Measurements from ENCODE around the gene SUN2. TPM values are rescaled to one million over a fixed set of nuclear protein-coding genes. Genes with fewer than 3 reads are reported as not detected.
A peak's percentile ranks its signal among the peaks of the same experiment; 100 is the strongest.

The SUN2 gene
- total and polyA plus RNA-seq, 9 of the 15 experiments (the other 6 are each of a cell fraction or from before 2014, with no cell fraction given) = 0.11 to 42.6 (median 16.7) TPM

DNA sequence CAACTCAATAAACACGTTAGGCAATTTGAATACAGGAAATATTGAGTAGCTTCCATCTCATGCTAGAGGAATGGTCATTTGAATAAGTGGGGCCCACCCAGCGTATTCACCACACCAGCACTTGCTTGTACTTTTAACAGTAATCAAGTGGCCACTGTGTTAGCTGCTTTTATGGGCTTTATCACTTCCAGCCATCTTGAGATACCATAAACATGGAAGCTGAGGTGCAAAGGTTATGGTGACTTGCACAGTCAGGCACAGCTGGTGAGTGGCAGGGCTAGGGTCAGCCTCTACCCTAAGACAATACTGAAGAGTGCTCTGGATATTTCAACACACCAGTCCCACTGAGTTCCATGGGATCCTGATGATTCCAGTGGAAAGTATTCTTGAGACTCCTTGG is 61.7 kb downstream of the SUN2 start (continued):
- TF ChIP-seq NR2C1 (IDR thresholded peaks at IDR 0.05) (peak; percentile 57; the same call in 1 of the 2 replicates), NR2C1 (tag; IDR thresholded peaks at IDR 0.05) (peak; percentile 88), ZBTB17 (CRISPR knock-in tag; IDR thresholded peaks at IDR 0.05) (no peak), TEAD4 (IDR thresholded peaks at IDR 0.05; ENCODE audit: low read length) (peak; percentile 48), TEAD4 (CRISPR knock-in tag; IDR thresholded peaks at IDR 0.05; ENCODE audit: borderline replicate concordance) (no peak)

DNA sequence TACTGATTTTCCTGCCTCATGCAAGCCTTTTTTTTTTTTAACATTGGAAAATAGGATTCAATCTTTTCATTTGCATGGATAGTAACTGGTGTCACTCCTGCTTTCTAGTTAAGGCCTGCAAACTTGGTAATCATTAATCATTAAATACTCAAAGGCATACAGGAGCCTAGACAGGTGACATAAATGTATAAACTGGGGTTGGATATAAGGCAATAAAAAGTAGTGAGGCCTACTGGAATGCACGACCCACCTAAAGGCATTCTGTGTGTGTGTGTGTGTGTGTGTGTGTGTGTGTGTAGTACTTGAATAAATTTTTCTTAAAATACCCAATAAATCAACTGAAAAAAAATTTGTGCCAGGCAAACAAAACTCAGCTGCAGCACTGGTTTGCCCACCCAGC is 66.1 kb downstream of the SUN2 start:
- ATAC-seq (no peak), DNase-seq (ENCODE audit: extremely low read depth in 1 of 4, low spot score in 3 of 4) (no peak), FAIRE-seq (no peak)
- BruUV-seq (replicated peaks) = no TSS peak
- peaks cover 73% of the 10 kb centered on the region for H3K36me3 ChIP-seq (ENCODE audit: control insufficient read depth, insufficient read depth, low read length)
- no peaks in the 10 kb centered on the region for H3K9me3 ChIP-seq (replicated peaks; ENCODE audit: control insufficient read depth, insufficient read depth, low read depth, low read length)
- no CpG with 5 or more reads among the region's 1 CpG for WGBS (ENCODE audit: insufficient coverage, low coverage, missing lambda C conversion rate)
- CTCF ChIA-PET (ENCODE audit: low intra/inter-chr PET ratio) = no interaction called here
- no peaks in the 10 kb centered on the region for H3K27me3 ChIP-seq (ENCODE audit: control insufficient read depth in 2 of 2, insufficient read depth in 2 of 2, low read length in 2 of 2)
- no peak overlapping the region for H3K9ac ChIP-seq (ENCODE audit: insufficient read depth in 1 of 2, low read depth in 2 of 2, low read length in 2 of 2)
- H3K4me2 ChIP-seq (ENCODE audit: insufficient read depth, low read length) = no peak overlapping the region
- H3K79me2 ChIP-seq (ENCODE audit: control insufficient read depth, insufficient read depth, low read length) = peaks cover 25% of the 10 kb centered on the region
- in situ Hi-C loops (cut with MboI) (no loop called here), intact Hi-C loops (cut with micrococcal nuclease) (no loop called here)
- H3K27ac ChIP-seq (ENCODE audit: extremely low read depth, low read depth, low read length) = no peak overlapping the region
- no peak overlapping the region for H2AFZ ChIP-seq (ENCODE audit: low read depth, low read length)
- H4K20me1 ChIP-seq (replicated peaks; ENCODE audit: control insufficient read depth, insufficient read depth, low read length) = no peaks in the 10 kb centered on the region
- no peak overlapping the region for H3K4me3 ChIP-seq
- POLR2A ChIA-PET = no interaction called here
- H3K9me1 ChIP-seq (ENCODE audit: control insufficient read depth, insufficient read depth, low read length) = peaks cover 3% of the 10 kb centered on the region
- peaks cover 9 to 12% of the 10 kb centered on the region in 2 experiments; a peak in 4 of 5 replicates for H3K4me1 ChIP-seq (replicated peaks in 1 of 2; ENCODE audit: control insufficient read depth in 2 of 2, insufficient read depth in 2 of 2, low read length in 2 of 2)
- TF ChIP-seq ZNF282 (CRISPR knock-in tag; IDR thresholded peaks at IDR 0.05) = no peak
- no peak for TF ChIP-seq ZNF263 (CRISPR knock-in tag; IDR thresholded peaks at IDR 0.05; ENCODE audit: borderline replicate concordance)
- no peak for TF ChIP-seq KHSRP (IDR thresholded peaks at IDR 0.05)
- TF ChIP-seq VEZF1 (CRISPR knock-in tag; IDR thresholded peaks at IDR 0.05) = no peak
- TF ChIP-seq NKRF (IDR thresholded peaks at IDR 0.05; ENCODE audit: borderline replicate concordance) = no peak
- TF ChIP-seq CTCFL (IDR thresholded peaks at IDR 0.05; ENCODE audit: borderline replicate concordance, insufficient read depth, low read depth, low read length, poor library complexity, severe bottlenecking) = no peak
- TF ChIP-seq, protein P1, sequence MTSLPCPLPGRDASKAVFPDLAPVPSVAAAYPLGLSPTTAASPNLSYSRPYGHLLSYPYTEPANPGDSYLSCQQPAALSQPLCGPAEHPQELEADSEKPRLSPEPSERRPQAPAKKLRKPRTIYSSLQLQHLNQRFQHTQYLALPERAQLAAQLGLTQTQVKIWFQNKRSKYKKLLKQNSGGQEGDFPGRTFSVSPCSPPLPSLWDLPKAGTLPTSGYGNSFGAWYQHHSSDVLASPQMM (CRISPR knock-in tag; IDR thresholded peaks at IDR 0.05) = no peak
- no peak for TF ChIP-seq IRF1 (CRISPR knock-in tag; IDR thresholded peaks at IDR 0.05; ENCODE audit: borderline replicate concordance)
- no peak for TF ChIP-seq CREM (IDR thresholded peaks at IDR 0.05; ENCODE audit: low read depth)
- no peak for TF ChIP-seq POLR2B (IDR thresholded peaks at IDR 0.05; ENCODE audit: low read depth, partially characterized antibody)
- TF ChIP-seq MEF2D (tag; conservative IDR thresholded peaks at IDR 0.05; ENCODE audit: low read depth) = no peak
